ENCODE data around the gene COG1. TPM values are rescaled to one million over a fixed set of nuclear protein-coding genes. Genes with fewer than 3 reads are reported as not detected.

Gene COG1
- total and polyA plus RNA-seq, 9 of the 15 experiments (the other 6 are each of a cell fraction or from before 2014, with no cell fraction given): 9.5 to 26.8 (median 12.9) TPM

DNA sequence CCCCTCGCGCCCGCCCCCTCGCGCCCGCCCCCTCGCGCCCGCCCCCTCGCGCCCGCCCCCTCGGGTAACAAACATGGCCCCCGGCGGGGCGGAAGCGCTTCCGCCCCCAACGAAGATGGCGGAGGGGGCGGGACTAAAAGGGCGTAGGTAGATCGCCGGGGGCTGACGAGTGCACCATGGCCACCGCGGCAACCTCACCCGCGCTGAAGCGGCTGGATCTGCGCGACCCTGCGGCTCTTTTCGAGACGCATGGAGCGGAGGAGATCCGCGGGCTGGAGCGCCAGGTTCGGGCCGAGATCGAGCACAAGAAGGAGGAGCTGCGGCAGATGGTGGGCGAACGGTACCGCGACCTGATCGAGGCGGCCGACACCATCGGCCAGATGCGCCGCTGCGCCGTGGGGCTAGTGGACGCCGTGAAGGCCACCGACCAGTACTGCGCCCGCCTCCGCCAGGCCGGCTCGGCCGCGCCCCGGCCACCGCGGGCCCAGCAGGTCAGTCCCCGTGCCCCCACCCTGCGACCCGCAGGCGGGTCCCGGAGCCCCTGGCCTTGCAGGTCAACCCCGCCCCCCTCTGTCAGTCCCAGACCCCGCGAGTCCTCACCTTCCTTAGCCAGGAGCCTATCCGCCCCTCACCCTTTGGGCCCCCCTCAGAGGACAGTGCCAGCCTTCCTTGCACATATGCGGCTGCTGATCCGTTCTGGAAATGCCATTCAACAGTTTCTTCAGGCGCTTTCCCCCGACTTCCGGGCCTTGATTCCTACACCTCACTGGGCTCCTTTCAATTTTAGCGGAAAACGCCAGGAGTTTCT is at the start of gene COG1 (continued):
- TF ChIP-seq POLR3A (IDR thresholded peaks at IDR 0.05; ENCODE audit: borderline replicate concordance, extremely low read depth, insufficient read depth, insufficient read length) (no peak), ELF2 (CRISPR knock-in tag; IDR thresholded peaks at IDR 0.05) (0 out of 2 replicates have a peak, but pooled peaks have one; percentile 27), SAFB2 (IDR thresholded peaks at IDR 0.05; ENCODE audit: borderline replicate concordance, low read depth, low read length, severe bottlenecking) (no peak), FOXP1 (CRISPR knock-in tag; IDR thresholded peaks at IDR 0.05) (no peak), USF1 (CRISPR knock-in tag; IDR thresholded peaks at IDR 0.05) (no peak), POLR2G (IDR thresholded peaks at IDR 0.05; ENCODE audit: low read depth, low read length) (peak; percentile 90), FOXA3 (CRISPR knock-in tag; conservative IDR thresholded peaks at IDR 0.05 in 1 of 2, IDR thresholded peaks at IDR 0.05 in 1 of 2) (no peak), ZNF408 (CRISPR knock-in tag; IDR thresholded peaks at IDR 0.05; ENCODE audit: low read depth) (no peak), ETV1 (tag; conservative IDR thresholded peaks at IDR 0.05; ENCODE audit: low read depth) (0 out of 2 replicates have a peak, but pooled peaks have one; percentile 16), DACH1 (IDR thresholded peaks at IDR 0.05; ENCODE audit: partially characterized antibody) (no peak), NUFIP1 (IDR thresholded peaks at IDR 0.05; ENCODE audit: partially characterized antibody) (no peak), TRIM25 (IDR thresholded peaks at IDR 0.05; ENCODE audit: borderline replicate concordance) (no peak), ZFP36 (IDR thresholded peaks at IDR 0.05; ENCODE audit: low read depth, low read length, partially characterized antibody) (no peak), TARDBP (IDR thresholded peaks at IDR 0.05) (no peak), TRIM28 (IDR thresholded peaks at IDR 0.05) (no peak), HDAC2 (IDR thresholded peaks at IDR 0.05) (no peak; the same call in 1 of the 2 replicates), UBTF (IDR thresholded peaks at IDR 0.05; ENCODE audit: borderline replicate concordance in 1 of 2, low read depth in 2 of 2, low read length in 2 of 2) (peak in 1 of 2 experiments; percentile 72; a peak in 2 of 4 replicates), ZNF140 (CRISPR knock-in tag; IDR thresholded peaks at IDR 0.05) (no peak), BDP1 (IDR thresholded peaks at IDR 0.05; ENCODE audit: insufficient read depth, insufficient read length) (no peak), PCBP1 (IDR thresholded peaks at IDR 0.05; ENCODE audit: low read depth, low read length, poor library complexity, severe bottlenecking) (peak; percentile 44)
- TF ChIP-seq, protein P1, sequence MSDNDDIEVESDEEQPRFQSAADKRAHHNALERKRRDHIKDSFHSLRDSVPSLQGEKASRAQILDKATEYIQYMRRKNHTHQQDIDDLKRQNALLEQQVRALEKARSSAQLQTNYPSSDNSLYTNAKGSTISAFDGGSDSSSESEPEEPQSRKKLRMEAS (CRISPR knock-in tag; IDR thresholded peaks at IDR 0.05): no peak
- TF ChIP-seq, protein P2, sequence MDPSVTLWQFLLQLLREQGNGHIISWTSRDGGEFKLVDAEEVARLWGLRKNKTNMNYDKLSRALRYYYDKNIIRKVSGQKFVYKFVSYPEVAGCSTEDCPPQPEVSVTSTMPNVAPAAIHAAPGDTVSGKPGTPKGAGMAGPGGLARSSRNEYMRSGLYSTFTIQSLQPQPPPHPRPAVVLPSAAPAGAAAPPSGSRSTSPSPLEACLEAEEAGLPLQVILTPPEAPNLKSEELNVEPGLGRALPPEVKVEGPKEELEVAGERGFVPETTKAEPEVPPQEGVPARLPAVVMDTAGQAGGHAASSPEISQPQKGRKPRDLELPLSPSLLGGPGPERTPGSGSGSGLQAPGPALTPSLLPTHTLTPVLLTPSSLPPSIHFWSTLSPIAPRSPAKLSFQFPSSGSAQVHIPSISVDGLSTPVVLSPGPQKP (CRISPR knock-in tag; IDR thresholded peaks at IDR 0.05): no peak

Data from K562 (cell line).